ENCODE measurements around the gene AREL1.

Gene AREL1

GRCh38 chr14:74655599-74656395 lies 57.1 kb downstream of the AREL1 start:
- no peak for DNase-seq

- DNase-seq, result no peak
Measured at GRCh38 chr14:74654931-74655330, 57.9 kb downstream of the AREL1 start.

GRCh38 chr14:74653386-74654138 lies 59.3 kb downstream of the AREL1 start:
- DNase-seq, result no peak

- DNase-seq, result no peak
Measured at GRCh38 chr14:74652541-74652940, 60.3 kb downstream of the AREL1 start.

- no peak for DNase-seq
Measured at GRCh38 chr14:74650927-74651686, 61.8 kb downstream of the AREL1 start.

- no peak for DNase-seq
Measured at GRCh38 chr14:74649673-74650072, 63.2 kb downstream of the AREL1 start.

- no peak for DNase-seq
Measured at GRCh38 chr14:74649167-74649566, 63.7 kb downstream of the AREL1 start.

GRCh38 chr14:74648601-74649000 lies 64.3 kb downstream of the AREL1 start:
- no peak for DNase-seq

- no peak for DNase-seq
Measured at GRCh38 chr14:74647678-74648461, 65.0 kb downstream of the AREL1 start.

GRCh38 chr14:74647061-74647677 lies 65.7 kb downstream of the AREL1 start:
- no peak for DNase-seq

GRCh38 chr14:74645756-74646470 lies 67.0 kb downstream of the AREL1 start:
- DNase-seq, result no peak

- no peak for DNase-seq
Measured at GRCh38 chr14:74645244-74645643, 67.6 kb downstream of the AREL1 start.

- no peak for DNase-seq
Measured at GRCh38 chr14:74641601-74642391, 71.1 kb downstream of the AREL1 start.

- DNase-seq, result no peak
Measured at GRCh38 chr14:74638966-74639365, 73.9 kb downstream of the AREL1 start.

- DNase-seq, result no peak
Measured at GRCh38 chr14:74638066-74638465, 74.8 kb downstream of the AREL1 start.

GRCh38 chr14:74637178-74637550 lies 75.7 kb downstream of the AREL1 start:
- DNase-seq, result no peak

- DNase-seq, result no peak
Measured at GRCh38 chr14:74636424-74637177, 76.3 kb downstream of the AREL1 start.

- no peak for DNase-seq
Measured at GRCh38 chr14:74635847-74636246, 77.0 kb downstream of the AREL1 start.

- no peak for DNase-seq
Measured at GRCh38 chr14:74634964-74635363, 77.9 kb downstream of the AREL1 start.

- no peak for DNase-seq
Measured at GRCh38 chr14:74634481-74634880, 78.4 kb downstream of the AREL1 start.
